Left forelimb (tissue), 1 donor: Measurements from ENCODE around the gene TBC1D16.

Source experiments
- DNase-seq: peaks from one replicate; pipeline ENCODE4 v3.0.0-alpha.2; 2018; ENCODE audit warnings: low spot score

The TBC1D16 gene, protein sequence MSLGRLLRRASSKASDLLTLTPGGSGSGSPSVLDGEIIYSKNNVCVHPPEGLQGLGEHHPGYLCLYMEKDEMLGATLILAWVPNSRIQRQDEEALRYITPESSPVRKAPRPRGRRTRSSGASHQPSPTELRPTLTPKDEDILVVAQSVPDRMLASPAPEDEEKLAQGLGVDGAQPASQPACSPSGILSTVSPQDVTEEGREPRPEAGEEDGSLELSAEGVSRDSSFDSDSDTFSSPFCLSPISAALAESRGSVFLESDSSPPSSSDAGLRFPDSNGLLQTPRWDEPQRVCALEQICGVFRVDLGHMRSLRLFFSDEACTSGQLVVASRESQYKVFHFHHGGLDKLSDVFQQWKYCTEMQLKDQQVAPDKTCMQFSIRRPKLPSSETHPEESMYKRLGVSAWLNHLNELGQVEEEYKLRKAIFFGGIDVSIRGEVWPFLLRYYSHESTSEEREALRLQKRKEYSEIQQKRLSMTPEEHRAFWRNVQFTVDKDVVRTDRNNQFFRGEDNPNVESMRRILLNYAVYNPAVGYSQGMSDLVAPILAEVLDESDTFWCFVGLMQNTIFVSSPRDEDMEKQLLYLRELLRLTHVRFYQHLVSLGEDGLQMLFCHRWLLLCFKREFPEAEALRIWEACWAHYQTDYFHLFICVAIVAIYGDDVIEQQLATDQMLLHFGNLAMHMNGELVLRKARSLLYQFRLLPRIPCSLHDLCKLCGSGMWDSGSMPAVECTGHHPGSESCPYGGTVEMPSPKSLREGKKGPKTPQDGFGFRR

DNA sequence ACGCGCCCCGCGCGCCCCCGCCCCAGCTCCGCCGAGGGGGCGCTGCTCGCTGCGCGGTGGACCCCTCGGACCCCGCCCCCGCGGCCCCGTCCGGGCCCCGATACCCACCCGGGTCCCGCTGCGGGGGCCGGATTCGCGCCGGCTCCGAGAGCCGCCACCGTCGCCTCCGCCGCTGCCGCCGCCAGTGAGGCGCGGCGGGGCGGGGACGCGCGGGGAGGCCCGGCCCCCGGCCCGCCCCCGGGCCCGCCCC, at the start of gene TBC1D16:
TBC1D16 (minus strand) TSS at position 186 of the 250 bp plus-strand sequence. CDS start 22,325 bp downstream, outside the sequence.
- no peak for DNase-seq

DNA sequence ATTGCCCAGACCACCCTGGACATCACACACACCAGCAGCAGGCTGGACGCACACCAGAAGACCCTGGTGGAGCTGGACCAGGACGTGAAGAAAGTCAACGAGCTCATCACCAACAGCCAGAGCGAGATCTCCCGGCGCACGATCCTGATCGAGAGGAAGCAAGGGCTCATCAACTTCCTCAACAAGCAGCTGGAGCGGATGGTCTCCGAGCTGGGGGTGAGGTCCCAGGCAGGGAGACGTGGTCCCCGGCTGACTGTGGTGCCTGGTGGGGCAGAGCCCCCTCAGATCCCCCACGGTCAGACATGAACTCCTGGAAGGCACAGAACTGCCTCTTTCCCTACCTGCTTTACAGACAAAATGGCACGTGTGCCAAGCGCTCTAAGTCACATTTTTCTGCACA, 49.1 kb upstream of the TBC1D16 start:
- no peak for DNase-seq

GRCh38 chr17:80083136-80083661, 47.5 kb upstream of the TBC1D16 start:
- DNase-seq, result no peak

DNA sequence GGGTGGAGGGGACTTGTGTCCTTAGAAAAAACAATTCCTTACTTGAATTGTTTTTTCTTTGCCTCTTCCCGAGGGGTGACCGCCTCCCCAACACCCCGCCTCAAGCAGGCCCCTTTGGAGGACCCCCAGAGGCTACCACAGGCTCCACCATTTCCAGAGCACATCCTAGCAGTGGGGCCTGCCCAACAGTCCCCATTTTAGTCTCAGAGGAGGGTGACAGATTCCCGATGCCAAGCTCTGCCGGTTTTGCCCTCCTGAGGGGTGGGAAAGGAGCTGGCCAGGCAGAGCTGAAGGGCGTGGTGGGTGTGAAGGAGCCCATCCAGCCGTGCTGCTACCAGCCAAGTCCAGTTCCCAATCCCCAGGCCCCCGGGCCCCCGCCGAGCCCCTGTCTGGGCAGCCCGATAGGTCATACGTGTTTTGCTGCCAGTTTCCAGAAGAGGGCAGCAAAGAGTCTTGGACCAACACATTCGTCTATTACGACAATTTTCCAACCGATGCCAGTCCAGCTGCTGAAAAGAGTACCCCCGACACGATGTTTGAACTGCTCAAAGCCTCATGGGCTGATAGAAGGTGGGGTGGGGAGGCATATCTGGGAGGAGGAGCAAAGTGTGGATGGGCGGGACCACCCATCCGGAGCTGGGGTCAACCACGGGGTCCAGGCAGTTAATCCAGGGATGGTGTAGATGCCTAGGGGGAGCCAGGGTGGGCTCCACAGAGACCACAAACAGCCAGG, 46.9 kb upstream of the TBC1D16 start:
- no peak for DNase-seq

DNA sequence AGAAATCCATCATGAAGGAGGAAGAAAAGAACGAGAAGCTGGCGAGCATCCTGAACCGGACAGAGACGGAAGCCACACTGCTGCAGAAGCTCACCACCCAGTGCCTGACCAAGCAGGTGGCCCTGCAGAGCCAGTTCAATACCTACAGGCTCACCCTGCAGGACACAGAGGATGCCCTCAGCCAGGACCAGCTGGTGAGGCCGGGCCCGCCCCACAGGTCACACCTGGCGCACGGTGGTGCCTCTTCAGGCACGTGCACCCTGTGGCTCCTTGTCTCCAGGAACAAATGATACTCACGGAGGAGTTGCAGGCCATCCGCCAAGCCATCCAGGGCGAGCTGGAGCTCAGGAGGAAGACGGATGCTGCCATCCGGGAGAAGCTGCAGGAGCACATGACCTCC, 45.9 kb upstream of the TBC1D16 start:
- no peak for DNase-seq

GRCh38 chr17:80080081-80080480, 44.4 kb upstream of the TBC1D16 start:
- no peak for DNase-seq

DNA sequence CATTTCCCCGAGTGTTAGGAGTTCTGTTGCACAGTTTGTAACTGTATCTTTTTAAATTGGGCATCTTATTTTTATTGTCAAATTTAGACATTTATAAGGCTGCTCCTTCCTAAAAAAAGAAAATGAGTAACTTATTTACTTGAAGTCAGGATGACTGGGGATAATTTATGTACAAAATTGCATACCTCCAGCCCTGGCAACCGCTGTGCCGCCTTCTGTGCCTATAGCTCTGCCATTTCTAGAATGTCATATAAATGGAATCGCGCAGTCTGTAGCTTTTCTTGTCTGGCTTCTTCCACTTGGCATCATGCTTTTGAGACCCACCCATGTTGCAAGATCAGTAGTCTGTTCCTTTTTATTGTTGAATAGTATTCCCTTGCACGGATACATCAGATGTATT, 36.7 kb upstream of the TBC1D16 start:
- DNase-seq, result no peak

DNA sequence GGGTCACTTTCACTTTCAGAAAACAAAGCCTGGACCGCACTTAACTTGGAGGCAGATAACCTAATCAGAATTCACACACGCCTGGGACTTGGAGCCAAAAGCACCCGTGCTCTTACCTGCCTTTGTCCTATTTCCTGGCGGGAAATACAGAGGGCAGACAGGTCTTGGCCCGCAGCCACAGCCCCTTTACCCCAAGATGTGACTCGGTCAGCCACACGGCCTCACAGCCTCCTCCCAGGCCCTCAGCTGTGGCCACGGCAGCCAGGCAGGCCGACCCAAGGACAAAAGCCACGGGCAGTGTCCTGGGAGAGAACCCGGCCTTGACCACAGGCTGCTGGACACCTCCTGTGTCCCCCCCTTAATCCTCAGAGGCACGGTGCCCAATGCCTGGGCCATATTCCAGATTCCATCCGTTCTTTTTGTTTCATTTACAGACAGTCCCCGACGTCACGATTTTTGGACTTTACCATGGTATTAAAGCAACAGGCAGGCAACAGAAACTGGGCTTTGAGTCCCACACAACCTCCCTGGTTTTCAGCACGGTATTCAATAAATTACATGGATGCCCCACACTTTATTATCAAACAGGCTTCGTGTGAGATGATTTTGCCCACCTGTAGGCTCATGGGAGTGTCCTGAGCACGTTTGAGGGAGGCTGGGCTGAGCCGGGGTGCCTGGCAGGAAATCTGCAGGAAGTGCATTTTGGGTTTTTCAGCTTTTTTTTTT, 35.6 kb upstream of the TBC1D16 start:
- no peak for DNase-seq

DNA sequence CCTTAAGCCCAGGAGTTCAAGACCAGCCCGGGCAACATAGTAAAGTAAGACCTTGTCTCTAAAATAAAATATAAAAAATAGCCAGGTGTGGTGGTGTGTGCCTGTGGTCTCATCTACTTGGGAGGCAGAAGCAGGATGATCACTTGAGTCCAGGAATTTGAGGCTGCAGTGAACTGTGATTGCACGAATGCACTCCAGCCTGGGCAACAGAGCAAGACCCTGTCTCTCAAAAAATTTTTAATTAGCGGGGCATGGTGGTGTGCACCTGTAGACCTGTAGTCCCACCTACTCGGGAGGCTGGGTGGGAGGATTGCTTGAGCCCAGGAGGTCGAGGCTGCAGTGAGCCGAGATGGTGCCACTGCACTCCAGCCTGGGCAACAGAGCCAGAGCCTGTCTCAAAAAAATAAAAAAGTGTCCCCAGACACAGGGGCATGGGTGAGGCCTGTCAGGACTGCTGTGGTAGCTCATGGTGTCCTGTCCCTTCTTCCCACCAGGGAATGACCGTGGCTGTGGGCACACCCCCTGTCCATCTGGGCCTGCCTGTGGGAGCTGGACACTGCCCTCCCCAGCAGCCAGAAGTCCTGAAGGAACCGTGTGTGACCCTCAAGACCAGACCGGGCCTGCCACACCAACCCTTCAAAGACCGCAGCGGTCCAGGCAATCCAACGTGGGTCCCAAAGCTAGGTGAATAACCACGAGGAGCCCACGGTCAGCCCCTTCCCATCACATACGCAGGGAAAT, 34.9 kb upstream of the TBC1D16 start:
- DNase-seq, result no peak

DNA sequence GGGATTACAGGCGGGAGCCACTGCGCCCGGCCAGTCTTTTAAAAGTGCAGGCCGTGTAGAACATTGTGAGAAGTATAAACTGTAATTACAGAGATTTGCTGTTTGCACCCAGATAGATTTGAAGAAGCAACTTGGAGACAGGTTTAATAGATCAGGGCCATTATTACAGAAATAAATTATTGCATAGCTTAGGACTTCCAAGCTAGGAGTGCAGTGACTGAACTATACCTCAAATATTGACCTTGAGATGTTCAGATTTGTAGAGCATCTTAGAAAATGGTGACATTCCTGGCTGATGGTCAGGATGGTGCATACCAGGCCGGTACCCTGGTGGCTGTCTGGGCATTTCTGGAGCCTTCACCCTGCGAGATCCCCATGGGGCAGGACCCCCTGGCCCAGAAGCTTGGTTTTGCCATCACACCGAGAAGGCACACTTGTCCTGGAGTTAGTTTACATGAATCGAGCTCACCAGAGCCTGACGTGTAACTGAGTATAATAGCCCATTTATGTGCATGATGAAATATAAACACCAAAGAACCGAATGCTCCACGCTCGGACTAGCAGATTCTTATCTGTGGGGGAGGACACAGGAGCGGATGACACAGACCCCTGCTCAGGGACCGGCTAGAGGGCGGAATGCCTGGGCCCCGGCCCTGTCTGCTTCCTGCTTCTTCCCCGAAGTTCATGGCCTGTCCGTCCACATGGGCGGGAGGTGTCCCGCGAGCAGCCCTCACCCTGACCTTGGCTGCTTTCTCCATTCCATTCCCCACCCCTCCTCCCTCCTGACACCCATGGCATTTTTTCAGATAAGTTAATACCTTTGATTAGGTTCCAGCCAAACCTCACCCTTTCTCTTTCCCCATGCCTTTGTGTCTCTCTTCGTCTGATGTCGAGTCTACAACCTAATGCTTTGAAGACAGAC, 32.9 kb upstream of the TBC1D16 start:
- no peak for DNase-seq

DNA sequence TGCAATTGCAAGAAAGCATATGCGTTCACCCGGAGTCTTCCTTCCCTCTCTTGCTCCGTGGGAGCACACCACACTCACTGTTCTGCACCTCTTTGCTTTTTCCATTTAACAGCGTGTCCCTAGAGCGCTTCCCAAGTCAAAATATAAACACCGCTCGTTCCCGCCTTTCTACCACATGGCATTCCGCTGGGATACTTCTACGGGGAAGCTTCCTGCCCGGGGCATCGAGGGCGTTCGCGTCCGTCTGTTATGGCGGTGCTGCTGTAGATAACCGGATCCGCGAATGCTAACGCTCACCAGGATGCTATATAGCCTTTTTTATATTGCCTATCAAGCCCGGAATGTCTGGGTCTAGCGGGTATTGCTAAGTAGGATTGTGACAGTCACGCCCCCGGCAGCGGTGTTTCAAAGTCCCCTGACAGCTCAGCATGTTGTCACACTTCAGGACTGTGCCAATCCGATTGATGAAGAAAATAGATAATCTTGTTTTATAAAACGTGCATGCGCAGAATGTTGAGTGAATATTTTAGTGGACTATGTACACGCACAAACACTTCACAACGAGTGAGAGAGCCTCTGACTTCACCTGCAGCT, 31.8 kb upstream of the TBC1D16 start:
- no peak for DNase-seq

DNA sequence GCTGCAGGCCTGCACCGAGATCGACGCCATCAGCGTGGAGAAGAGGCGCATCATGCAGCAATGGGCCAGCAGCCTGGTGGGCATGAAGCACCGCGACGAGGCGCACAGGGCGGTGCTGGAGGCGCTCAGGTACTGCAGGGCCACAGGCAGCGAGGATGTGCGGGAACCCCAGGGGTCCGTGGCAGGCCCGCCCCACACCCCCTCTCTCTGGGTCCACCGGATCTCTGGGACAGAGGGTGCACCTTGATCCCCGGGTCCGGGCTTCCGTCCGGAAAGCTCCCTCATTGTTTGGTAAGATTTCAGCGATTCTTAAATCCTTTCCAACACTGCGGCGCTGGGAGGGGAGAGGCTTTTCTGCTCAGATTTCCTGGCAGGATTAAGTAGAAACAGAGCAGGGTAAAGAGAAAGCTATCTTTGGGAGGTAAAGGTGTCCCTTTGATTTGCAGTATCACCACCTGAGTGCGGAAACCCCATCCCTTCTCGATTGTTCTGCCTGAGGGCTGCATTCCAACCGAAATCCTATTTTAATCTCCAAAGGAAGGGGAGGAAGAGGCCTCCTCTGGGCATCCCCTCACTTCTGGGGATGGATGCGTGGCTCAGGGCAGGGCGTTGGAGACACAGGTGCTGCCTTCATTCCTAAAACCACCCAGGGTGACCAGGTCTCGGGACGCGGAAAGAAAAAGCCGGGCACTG, 30.0 kb upstream of the TBC1D16 start:
- DNase-seq, result no peak

- no peak for DNase-seq
These were observed 29.0 kb upstream of the TBC1D16 start for GRCh38 chr17:80064696-80065095.

- no peak for DNase-seq
These were observed 28.3 kb upstream of the TBC1D16 start for GRCh38 chr17:80063830-80064585.

DNA sequence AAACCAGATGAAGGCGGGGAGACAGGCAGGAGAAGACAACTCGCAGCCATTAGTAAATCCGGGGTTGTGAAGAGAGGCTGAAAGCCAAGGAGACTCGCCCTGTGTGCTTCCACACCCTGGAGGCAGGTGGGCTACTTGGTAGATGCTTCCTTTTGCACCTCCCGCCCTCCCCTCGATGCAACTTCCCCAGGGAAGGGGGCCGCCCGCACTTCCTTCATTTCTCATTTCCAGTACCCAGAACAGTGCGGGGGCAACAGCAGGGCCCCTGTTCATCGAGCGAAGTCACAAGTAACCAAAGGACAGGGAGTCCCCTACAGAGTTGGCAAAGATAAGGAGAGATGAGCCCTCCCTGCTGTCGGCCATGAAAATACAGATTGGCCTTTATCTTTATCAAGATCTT, 25.7 kb upstream of the TBC1D16 start:
- no peak for DNase-seq

GRCh38 chr17:80060644-80061043, 25.0 kb upstream of the TBC1D16 start:
- DNase-seq, result no peak

GRCh38 chr17:80058311-80058955, 22.8 kb upstream of the TBC1D16 start:
- no peak for DNase-seq

- no peak for DNase-seq
These were observed 19.9 kb upstream of the TBC1D16 start for GRCh38 chr17:80055597-80055996.
